NCI-H524 (cell line): ENCODE results near the gene IFITM2.
"Not testable (repeated sequence)": the region's sequence is repeated elsewhere in the genome, so short reads cannot be mapped to it uniquely, and the experiment has no call there.

Experiments
- DNase-seq, 2 experiments: peaks; one replicate each; lab custom pipeline; 2025; lab: John Stamatoyannopoulos, UW

Gene IFITM2

GRCh38 chr11:342328-342727, 34.7 kb downstream of the IFITM2 start:
- DNase-seq, result no peak

DNA sequence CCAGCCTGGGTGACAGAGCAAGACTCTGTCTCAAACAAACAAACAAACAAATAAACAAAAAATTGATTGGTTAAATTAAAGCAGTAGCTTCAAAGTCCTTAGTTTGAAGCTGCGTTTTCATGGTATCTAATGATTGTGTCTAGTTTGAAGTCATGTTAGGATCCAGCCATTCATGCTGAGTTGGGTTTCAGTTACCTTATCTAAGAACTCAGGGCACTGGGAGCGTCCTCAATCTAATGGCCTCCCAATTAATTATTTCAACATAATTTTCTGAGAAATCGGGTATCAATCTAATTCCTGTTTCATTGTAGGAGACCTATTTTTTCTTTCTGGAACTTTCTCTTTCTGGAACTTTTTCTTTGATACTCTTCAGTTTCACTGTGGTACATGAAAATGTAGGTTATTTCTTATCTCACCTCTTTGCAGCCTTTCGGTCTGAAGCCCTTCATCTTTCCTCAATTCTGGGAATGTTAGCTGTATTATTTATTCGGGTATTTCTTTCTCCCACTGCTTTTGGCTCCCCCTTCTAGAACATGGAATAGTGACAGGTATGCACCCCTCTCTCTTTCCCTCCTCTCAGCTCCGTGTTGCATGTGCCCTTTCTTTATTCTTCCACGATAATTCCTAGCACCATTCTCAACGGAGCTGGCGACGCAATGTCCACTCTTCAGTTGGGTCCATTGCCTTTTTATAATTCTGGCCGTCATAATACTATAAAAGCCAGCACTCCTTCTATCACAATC, 37.4 kb downstream of the IFITM2 start:
- DNase-seq, result no peak

DNA sequence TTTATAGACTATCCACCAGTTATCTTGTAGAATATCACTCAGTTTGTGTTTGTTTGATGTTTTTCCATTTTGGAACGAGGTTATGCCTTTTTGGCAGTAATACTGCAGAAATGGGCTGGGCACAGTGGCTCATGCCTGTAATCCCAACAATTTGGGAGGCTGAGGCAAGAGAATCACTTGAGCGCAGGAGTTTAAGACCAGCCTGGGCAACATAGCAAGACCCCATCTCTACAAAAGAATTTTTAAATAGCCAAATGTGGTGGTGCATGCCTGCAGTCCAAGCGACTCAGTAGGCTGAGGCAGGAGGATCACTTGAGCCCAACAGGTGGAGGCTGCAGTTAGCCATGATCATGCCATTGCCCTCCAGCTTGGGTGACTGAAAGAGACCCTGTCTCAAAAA, 38.9 kb downstream of the IFITM2 start:
- no peak for DNase-seq

- not testable (repeated sequence) for DNase-seq
Observed at GRCh38 chr11:349270-349954, 41.8 kb downstream of the IFITM2 start.

- DNase-seq, result not testable (repeated sequence)
Observed at GRCh38 chr11:350033-350722, 42.6 kb downstream of the IFITM2 start.

DNA sequence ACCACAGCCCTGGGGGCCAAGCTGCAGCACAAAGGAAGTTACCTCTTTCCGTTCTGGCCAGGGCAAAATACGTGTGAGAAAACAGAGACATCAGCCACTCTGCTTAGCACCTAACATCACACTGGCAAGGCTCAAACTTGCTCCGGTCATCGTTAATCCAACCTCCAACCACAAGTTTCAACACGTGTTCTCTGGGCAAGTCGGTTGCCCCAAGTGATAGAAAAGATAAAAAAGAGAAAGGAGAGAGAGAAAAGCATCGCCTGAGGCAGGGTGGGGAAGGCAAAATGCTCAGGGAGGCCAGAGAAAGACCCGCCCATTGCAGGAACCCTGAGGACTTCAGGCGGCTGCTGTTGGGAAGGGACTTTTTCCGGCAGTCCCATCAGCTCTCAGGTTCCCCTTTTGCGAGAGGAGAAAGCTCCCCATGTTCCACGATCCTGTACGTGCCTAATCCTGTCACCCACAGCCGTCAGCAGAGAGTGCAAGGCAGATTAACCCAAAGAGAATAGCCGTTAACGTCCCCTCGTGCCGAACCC, 43.2 kb downstream of the IFITM2 start:
- DNase-seq, result no peak

- no peak for DNase-seq
Observed at GRCh38 chr11:351411-351810, 43.8 kb downstream of the IFITM2 start.

GRCh38 chr11:352456-353031, 44.9 kb downstream of the IFITM2 start:
- no peak for DNase-seq

GRCh38 chr11:353179-353873, 45.7 kb downstream of the IFITM2 start:
- DNase-seq, result no peak

DNA sequence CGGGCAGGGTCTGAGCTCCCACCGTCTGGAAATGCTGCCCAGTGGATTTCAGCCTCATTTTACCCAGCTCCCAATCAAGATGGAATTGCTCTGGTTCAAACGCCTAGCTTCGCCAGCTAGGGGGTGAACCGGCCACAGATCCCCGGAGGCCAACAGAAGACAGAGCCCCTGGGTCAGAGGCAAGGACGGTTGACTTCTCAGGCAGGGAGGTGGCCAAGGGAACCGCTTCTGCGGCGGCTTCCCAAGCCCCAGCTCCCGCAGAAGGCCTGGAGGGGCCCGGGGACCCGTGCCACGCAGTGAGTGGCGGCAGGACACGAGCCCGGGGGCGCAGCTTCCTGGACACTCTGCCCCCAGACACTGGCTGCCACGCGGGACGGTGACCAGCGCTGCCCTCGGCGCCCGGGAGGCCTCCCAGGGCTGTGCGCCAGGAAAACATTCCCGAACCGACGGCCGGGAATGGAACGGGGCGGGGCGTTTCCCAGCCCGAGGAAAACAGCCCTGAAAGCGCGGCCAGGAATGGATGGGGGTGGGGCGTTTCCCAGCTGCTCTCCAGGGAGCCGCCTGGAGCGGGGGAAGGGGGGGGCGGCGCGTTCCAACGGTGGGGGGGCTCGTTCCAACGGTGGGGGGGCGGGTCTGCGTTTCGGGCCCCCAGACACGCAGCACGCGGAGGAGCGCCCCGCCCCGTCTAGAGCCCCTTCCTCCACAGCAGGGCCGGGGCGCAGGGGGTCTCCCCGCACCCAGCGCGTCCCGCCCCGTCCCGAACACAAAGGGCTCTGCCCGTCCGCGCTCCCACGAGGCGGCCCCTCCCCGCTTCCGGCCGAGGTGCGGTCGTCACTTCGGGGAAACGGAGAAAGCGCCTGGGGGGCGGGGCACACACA, 48.2 kb downstream of the IFITM2 start:
- DNase-seq, result peak; percentile 29 to 52

DNA sequence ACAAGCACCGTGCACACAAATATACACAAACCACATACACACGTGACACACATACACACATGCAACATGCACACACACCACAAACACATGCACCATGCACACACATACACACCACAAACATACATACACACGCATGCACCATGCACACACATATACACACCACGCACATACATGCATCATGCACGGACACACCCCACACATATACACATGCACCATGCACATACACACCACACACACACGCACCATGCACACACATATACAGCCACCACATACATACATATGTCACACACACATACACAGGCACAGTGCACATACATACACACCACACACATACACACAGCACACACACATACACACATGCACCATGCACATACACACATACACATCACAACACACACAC, 49.0 kb downstream of the IFITM2 start:
- DNase-seq, result no peak

GRCh38 chr11:357582-357981, 50.0 kb downstream of the IFITM2 start:
- DNase-seq, result no peak

DNA sequence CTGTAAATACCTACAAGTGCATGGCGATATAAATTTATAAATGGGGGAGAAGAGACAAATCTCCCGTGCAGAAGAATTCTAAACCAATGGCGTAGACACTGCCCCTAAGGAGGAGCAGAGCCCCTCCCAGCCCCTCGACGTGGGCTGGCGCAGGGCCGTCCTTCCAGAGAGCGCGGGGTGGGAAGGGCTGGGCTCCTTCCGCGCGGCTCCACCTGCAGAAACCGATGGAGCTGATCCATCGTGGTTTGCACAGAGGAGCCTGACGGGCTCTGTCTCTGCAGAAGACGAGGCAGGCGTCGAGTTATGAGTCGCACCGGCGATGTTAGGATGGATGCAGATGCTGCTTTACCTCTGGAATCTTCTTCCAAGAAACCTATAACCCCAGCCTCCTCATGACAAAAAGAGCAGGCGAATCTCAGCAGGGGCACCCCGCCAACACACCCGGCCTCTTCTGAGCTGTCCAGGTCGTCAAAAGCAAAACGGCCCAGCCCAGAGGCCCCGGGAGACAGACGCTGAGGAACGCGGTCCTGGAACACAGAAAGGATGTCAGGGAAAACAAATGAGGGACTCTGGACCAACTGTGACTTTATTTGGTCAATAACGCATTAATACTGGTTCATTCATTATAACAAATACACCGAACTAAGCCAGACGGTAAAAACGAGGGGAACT, 50.6 kb downstream of the IFITM2 start:
- DNase-seq, result no peak
